HG03442 (cell line): Measurements from ENCODE around the gene BFSP2.

ENCODE experiments used
- ATAC-seq: cut with Tn5 transposase; IDR thresholded peaks from one replicate; pipeline ENCODE4 v1.9.1; 2021; ENCODE audit warnings: mild to moderate bottlenecking, moderate library complexity; ENCODE audit not compliant: unreplicated experiment

The BFSP2 gene

DNA sequence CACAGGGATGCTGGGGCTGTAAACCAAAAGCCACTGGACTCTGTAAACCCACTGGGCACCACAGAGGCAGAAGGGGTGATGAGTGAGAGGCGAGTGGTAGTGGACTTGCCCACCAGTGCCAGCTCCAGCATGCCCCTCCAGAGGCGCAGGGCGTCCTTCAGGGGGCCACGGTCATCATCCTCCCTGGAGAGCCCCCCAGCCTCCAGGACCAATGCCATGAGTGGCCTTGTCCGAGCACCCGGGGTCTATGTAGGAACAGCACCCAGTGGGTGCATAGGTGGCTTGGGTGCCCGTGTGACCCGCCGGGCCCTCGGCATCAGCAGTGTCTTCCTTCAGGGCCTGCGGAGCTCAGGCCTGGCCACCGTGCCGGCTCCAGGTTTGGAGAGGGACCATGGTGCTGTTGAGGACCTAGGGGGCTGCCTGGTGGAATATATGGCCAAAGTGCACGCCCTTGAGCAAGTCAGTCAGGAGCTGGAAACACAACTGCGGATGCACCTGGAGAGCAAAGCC lies at the start of gene BFSP2:
Gene BFSP2 (plus strand): TSS at position 51 of the 510 bp plus-strand sequence. CDS start 28 bp downstream, at position 79.
- no peak for ATAC-seq

DNA sequence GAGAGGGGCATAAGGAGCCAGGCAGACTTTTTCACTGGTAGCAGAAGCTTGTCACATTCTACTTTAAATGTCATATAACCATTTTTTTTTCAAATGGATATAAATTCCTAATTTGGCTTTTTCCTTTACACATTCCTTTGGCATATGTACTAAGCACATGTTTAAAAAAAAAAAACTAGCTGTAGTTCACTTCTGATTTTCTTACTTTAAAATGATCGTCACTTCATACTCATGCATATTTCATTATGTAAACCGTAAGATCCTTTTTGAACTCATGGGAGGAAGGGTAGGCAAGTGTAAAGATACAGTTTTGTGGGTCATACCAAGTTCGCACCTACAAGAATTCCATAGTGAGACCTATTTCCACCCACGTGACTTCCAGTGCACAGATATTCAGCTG lies 45.1 kb upstream of the BFSP2 start:
- no peak for ATAC-seq

GRCh38 chr3:133360476-133360875 lies 39.4 kb upstream of the BFSP2 start:
- no peak for ATAC-seq

DNA sequence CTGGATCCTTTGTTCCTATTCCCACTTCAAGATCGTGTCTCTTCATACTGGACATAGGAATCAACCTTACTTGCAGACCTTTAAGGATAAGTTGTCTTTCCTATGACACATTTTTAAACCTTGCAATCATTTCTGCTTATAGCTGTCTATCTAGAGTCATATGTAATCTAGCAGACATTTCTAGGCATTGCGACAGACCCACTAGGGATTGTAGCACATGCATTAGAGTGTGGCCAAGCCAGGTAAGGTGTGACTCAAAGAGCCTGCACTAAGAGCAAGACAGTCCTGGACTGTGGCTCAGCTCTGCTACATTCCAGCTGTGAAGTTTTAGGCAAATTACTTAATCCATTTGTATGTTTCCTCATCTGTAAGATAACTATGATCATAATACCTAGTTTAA lies 38.8 kb upstream of the BFSP2 start:
- no peak for ATAC-seq

DNA sequence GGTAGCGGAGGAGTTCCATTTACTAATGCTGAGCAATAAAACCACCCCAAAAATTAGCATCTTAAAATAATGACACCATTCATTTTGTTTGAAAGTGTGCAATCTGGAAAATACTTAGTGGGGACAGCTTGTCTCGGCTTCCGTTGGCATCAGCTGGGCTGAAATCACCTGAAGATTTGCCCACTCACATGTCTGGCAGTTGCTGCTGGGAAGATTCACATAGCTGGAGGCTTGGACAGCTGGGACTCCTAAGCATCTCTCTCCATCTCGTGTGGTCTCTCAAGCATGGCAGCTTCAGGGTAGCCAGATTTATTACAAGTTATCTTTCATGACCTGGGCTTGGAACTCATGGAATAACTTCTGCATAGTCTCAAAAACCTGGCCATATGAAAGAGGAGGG lies 38.4 kb upstream of the BFSP2 start:
- no peak for ATAC-seq

DNA sequence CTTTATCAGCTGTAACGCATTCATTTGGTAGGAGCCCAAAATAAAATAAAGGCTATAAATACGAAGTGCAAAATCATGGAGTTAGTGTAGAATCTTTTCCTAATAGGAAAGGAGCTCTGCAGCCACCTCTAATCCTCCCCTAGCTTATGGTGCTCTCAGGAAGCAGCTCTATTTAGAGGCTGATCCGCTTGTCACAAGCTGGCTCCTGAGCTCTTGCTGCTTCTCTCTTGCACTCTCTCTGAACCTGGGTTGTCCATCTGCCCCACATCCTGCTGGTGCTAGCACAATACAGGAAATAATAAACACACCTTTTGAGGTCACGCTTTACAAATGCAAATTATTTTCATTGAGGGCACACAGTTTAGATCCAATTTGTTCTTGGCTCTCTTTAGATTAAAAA lies 37.3 kb upstream of the BFSP2 start:
- ATAC-seq = no peak

- ATAC-seq = no peak
Observed at GRCh38 chr3:133364704-133365103, 35.2 kb upstream of the BFSP2 start.

GRCh38 chr3:133366921-133367320 lies 32.9 kb upstream of the BFSP2 start:
- ATAC-seq = no peak

GRCh38 chr3:133367403-133367802 lies 32.5 kb upstream of the BFSP2 start:
- no peak for ATAC-seq

- no peak for ATAC-seq
Observed at GRCh38 chr3:133367956-133368355, 31.9 kb upstream of the BFSP2 start.

GRCh38 chr3:133368371-133369067 lies 31.3 kb upstream of the BFSP2 start:
- no peak for ATAC-seq

- no peak for ATAC-seq
Observed at GRCh38 chr3:133369068-133369440, 30.8 kb upstream of the BFSP2 start.

- ATAC-seq = no peak
Observed at GRCh38 chr3:133371181-133371580, 28.7 kb upstream of the BFSP2 start.

GRCh38 chr3:133371676-133372075 lies 28.2 kb upstream of the BFSP2 start:
- ATAC-seq = no peak

DNA sequence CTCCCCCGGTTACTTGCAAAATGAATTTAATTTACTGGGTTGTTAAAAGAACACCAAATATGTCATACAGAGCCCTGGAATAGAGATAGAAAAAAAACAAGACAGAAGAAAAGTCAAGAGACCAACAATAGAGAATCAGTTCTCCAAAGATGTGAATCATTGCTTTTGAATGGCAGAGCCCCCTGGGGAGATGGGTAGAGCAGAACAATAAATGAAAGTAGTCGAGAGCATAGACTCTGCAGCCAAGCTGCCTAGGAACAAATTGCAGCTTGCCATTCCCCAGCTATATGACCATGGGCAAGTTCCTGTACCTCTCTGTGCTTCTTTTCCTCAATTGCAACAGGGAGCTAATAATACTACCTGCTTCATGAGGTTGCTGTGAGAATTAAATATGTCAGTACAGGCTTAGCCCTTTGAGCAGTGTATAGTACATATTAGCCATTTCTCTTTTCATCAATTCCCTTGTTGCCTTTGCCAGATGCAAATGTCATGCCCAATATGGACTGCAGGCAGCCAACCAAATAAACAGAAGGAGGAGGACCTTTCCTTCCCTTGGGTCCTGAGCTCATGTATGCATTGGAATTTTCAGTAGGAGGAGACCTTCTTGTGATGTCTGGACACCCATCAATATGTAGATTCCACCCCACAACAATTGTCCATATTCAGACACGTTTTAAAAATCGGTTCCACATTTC lies 25.0 kb upstream of the BFSP2 start:
- ATAC-seq = no peak

DNA sequence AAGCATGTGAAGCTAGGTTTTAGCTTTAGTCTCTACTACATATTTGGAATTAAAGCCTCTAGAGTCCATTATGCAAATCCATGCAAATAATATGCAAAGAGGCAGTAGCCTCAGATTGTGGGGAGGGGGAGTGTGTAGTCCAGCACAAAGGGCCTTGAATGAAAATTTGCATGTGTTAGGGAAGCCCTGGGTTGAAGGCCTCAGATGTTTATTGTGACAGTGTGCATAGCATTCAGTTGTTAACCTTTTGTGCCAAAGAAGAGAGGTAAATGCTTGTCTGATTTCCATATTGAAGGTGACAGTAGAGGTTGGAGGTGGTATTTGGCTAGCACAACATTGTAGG lies 24.5 kb upstream of the BFSP2 start:
- no peak for ATAC-seq

- no peak for ATAC-seq
Observed at GRCh38 chr3:133376810-133377209, 23.0 kb upstream of the BFSP2 start.

DNA sequence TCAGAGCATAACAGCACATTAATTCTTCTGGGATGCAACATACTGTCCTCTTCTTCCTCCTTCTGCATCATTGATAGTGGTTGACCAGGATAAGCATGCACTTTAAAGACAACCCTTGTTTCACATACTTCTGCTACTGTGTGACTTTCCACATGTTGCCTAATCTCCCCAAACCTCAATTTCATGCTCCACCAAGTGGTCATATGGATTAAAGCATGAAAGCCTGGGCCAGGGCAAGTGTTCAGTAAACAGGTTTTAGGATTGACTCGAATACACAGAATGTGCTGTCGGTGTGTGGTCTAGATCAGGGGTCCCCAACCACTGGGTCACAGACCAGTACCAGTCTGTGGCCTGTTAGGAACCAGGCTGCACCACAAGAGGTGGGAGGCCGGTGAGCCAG lies 22.5 kb upstream of the BFSP2 start:
- no peak for ATAC-seq

DNA sequence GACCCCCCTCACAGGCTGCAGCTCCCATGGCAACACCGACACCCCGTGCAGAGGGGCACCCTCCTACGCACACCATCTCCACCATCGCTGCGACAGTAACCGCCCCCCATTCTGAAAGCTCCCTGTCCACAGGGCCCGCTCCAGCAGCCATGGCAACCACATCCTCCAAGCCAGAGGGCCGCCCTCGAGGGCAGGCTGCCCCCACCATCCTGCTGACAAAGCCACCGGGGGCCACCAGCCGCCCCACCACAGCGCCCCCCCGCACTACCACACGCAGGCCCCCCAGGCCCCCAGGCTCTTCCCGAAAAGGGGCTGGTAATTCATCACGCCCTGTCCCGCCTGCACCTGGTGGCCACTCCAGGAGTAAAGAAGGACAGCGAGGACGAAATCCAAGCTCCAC lies 19.9 kb upstream of the BFSP2 start:
- no peak for ATAC-seq

- ATAC-seq = no peak
Observed at GRCh38 chr3:133380481-133381225, 19.2 kb upstream of the BFSP2 start.

- ATAC-seq = no peak
Observed at GRCh38 chr3:133381346-133382109, 18.3 kb upstream of the BFSP2 start.
